HepG2 (cell line): ENCODE results near the gene SMURF1. TPM values are rescaled to one million over a fixed set of nuclear protein-coding genes. Genes with fewer than 3 reads are reported as not detected.

ENCODE experiments used
- ATAC-seq: fragments of 200-7000 bp; cut with Tn5 transposase; 3 replicates; pipeline ENCODE4 v1.9.1; 2020; ENCODE audit warnings: mild to moderate bottlenecking, moderate library complexity
- BruUV-seq: library from RNA; stranded (reverse); fragments of 400-500 nt; replicated peaks from 2 replicates; lab custom pipeline; 2021; lab: Mats Ljungman, UMichigan
- CTCF ChIA-PET: fragments of 300-600 bp; formaldehyde crosslinking; extraction: SDS; loops from one replicate; lab custom pipeline; 2021; ENCODE audit warnings: low total read pairs, inconsistent platforms, low intra/inter-chr PET ratio; lab: Yijun Ruan, JAX
- POLR2A ChIA-PET: fragments of 350-600 bp; sonication (Branson Sonifier 250); formaldehyde crosslinking; loops from one replicate; lab custom pipeline; 2020; ENCODE audit warnings: antibody characterized with exemption, inconsistent platforms; lab: Yijun Ruan, JAX
- DNase-seq: peaks from one replicate; pipeline ENCODE4 v3.0.0-alpha.2; 2015; ENCODE audit warnings: low spot score
- FAIRE-seq: peaks from 3 replicates; lab custom pipeline; 2011; peaks lifted over from hg19 to GRCh38; lab: Jason Lieb, UNC
- H2AFZ ChIP-seq: one replicate; pipeline ENCODE4 v1.6.1; 2011; ENCODE audit warnings: low read length, inconsistent platforms
- H3K27ac ChIP-seq: fragments of 300-600 bp; 3 replicates; pipeline ENCODE4 v1.8.0; 2011; ENCODE audit warnings: mixed run types, mild to moderate bottlenecking, mixed read lengths, low read length, inconsistent platforms; ENCODE audit not compliant: insufficient read depth; ENCODE audit errors: extremely low read length
- H3K27me3 ChIP-seq, 2 experiments: fragments of 200-600 bp in 1 of 2; 2 replicates in 1 of 2; 3 replicates in 1 of 2; pipeline versions ENCODE4 v1.6.0 to v1.8.0; 2011; ENCODE audit warnings: low read length in 2 of 2, mild to moderate bottlenecking in 2 of 2, moderate library complexity in 2 of 2, inconsistent platforms in 1 of 2; ENCODE audit not compliant: insufficient read depth in 2 of 2, control insufficient read depth in 1 of 2
- H3K36me3 ChIP-seq, 2 experiments: fragments of 200-600 bp in 1 of 2; replicated peaks in 1 of 2; 2 replicates in 1 of 2; 3 replicates in 1 of 2; pipeline versions ENCODE4 v1.5.1 to v1.8.0; 2011; ENCODE audit warnings: low read length in 2 of 2, inconsistent platforms in 1 of 2; ENCODE audit not compliant: insufficient read depth in 2 of 2, control insufficient read depth in 1 of 2
- H3K4me1 ChIP-seq: 2 replicates; pipeline ENCODE4 v1.5.1; 2012; ENCODE audit warnings: low read length, inconsistent platforms; ENCODE audit not compliant: insufficient read depth
- H3K4me2 ChIP-seq: 2 replicates; pipeline ENCODE4 v1.6.0; 2011; ENCODE audit warnings: low read depth, low read length, inconsistent platforms
- H3K4me3 ChIP-seq, 3 experiments: fragments of 200-600 bp in 1 of 3; sonication (generic), shearing (Covaris generic) in 1 of 3; replicated peaks in 1 of 3; 2 replicates each; pipeline ENCODE4 v1.5.1; 2011 to 2016; ENCODE audit warnings: low read length in 3 of 3, inconsistent platforms in 2 of 3, low read depth in 2 of 3, mild to moderate bottlenecking in 2 of 3, control low read depth in 1 of 3, mixed read lengths in 1 of 3; ENCODE audit not compliant: insufficient read depth in 1 of 3
- H3K79me2 ChIP-seq: one replicate; pipeline ENCODE4 v1.6.1; 2011; ENCODE audit warnings: low read length, inconsistent platforms; ENCODE audit not compliant: insufficient read depth
- H3K9ac ChIP-seq: 2 replicates; pipeline ENCODE4 v1.6.0; 2011; ENCODE audit warnings: mild to moderate bottlenecking, low read depth, low read length, inconsistent platforms; ENCODE audit not compliant: insufficient read depth
- H3K9me3 ChIP-seq: 2 replicates; pipeline ENCODE4 v1.5.1; 2012; ENCODE audit warnings: mild to moderate bottlenecking, low read length
- H4K20me1 ChIP-seq: 2 replicates; pipeline ENCODE4 v1.6.0; 2011; ENCODE audit warnings: inconsistent platforms, mild to moderate bottlenecking, low read length, moderate library complexity; ENCODE audit not compliant: insufficient read depth
- ATAD3A ChIP-seq: sonication (generic); formaldehyde crosslinking; IDR thresholded peaks from 2 replicates; pipeline ENCODE4 v1.4.0; 2020; ENCODE audit warnings: missing genetic modification reagents
- ATF7 ChIP-seq, 2 experiments: fragments of 450-650 bp in 1 of 2; sonication (generic) in 1 of 2; formaldehyde crosslinking in 1 of 2; IDR thresholded peaks; 2 replicates each; pipeline versions ENCODE4 v1.4.0 to v1.6.1; 2016 to 2020; ENCODE audit warnings: antibody characterized with exemption in 1 of 2, mild to moderate bottlenecking in 1 of 2, missing genetic modification reagents in 1 of 2
- CHD4 ChIP-seq: fragments of 200-600 bp; sonication (generic); IDR thresholded peaks from 2 replicates; pipeline ENCODE4 v1.7.0; 2017; ENCODE audit warnings: mild to moderate bottlenecking, low read length, borderline replicate concordance
- HNRNPH1 ChIP-seq: fragments of 200-400 bp; formaldehyde crosslinking; optimal IDR thresholded peaks from 2 replicates; pipeline ENCODE3; 2017; ENCODE audit warnings: mild to moderate bottlenecking, low read depth, low read length
- HOXD1 ChIP-seq: sonication (generic); formaldehyde crosslinking; IDR thresholded peaks from 2 replicates; pipeline ENCODE4 v1.5.0; 2020; ENCODE audit warnings: missing genetic modification reagents
- RBM39 ChIP-seq: fragments of 200-400 bp; formaldehyde crosslinking; IDR thresholded peaks from one replicate; pipeline ENCODE4 v1.6.1; 2018; ENCODE audit warnings: antibody characterized with exemption, mild to moderate bottlenecking, low read depth, low read length; ENCODE audit not compliant: poor library complexity, severe bottlenecking
- SCMH1 ChIP-seq: sonication (generic); formaldehyde crosslinking; IDR thresholded peaks from 2 replicates; pipeline ENCODE4 v1.9.0; 2021; ENCODE audit warnings: missing genetic modification reagents, mild to moderate bottlenecking, borderline replicate concordance
- SKI ChIP-seq: fragments of 450-650 bp; IDR thresholded peaks from one replicate; pipeline ENCODE4 v1.6.1; 2018; ENCODE audit warnings: mild to moderate bottlenecking; ENCODE audit not compliant: partially characterized antibody
- STAT5B ChIP-seq: sonication (generic); formaldehyde crosslinking; IDR thresholded peaks from 2 replicates; pipeline ENCODE4 v1.4.0; 2020; ENCODE audit warnings: missing genetic modification reagents
- TEAD3 ChIP-seq: optimal IDR thresholded peaks from 2 replicates; pipeline ENCODE3; 2016; ENCODE audit warnings: borderline replicate concordance
- ZNF547 ChIP-seq: sonication (generic); formaldehyde crosslinking; IDR thresholded peaks from 2 replicates; pipeline ENCODE4 v1.5.1; 2020; ENCODE audit warnings: mild to moderate bottlenecking, missing genetic modification reagents
- ZNF569 ChIP-seq: sonication (generic); formaldehyde crosslinking; IDR thresholded peaks from 2 replicates; pipeline ENCODE4 v1.5.0; 2020; ENCODE audit warnings: mild to moderate bottlenecking, missing genetic modification reagents, moderate library complexity, borderline replicate concordance
- ZNF589 ChIP-seq: sonication (generic); formaldehyde crosslinking; conservative IDR thresholded peaks from 2 replicates; pipeline ENCODE4 v1.8.0; 2022; ENCODE audit warnings: mild to moderate bottlenecking, moderate library complexity, missing genetic modification reagents
- ZNF607 ChIP-seq: sonication (generic); formaldehyde crosslinking; IDR thresholded peaks from 2 replicates; pipeline ENCODE4 v1.5.1; 2020; ENCODE audit warnings: missing genetic modification reagents, mild to moderate bottlenecking, borderline replicate concordance
- ZNF709 ChIP-seq: sonication (generic); formaldehyde crosslinking; IDR thresholded peaks from 2 replicates; pipeline ENCODE4 v1.5.0; 2020; ENCODE audit warnings: mild to moderate bottlenecking, missing genetic modification reagents
- ZNF766 ChIP-seq: sonication (generic); formaldehyde crosslinking; IDR thresholded peaks from 2 replicates; pipeline ENCODE4 v1.5.0; 2020; ENCODE audit warnings: missing genetic modification reagents, borderline replicate concordance
- ZNF788 ChIP-seq: sonication (generic); formaldehyde crosslinking; IDR thresholded peaks from 2 replicates; pipeline ENCODE4 v1.5.0; 2020; ENCODE audit warnings: mild to moderate bottlenecking, missing genetic modification reagents, borderline replicate concordance
- WGBS: methylation state at CpG from one replicate; pipeline ENCODE4 v1.1.6; 2017; ENCODE audit warnings: low lambda C conversion rate; 5-methylcytosine and 5-hydroxymethylcytosine counted together
- in situ Hi-C: cut with HindIII; loops from 2 replicates; pipeline ENCODE4 v1.10.0; 2017; ENCODE audit warnings: low pct_unique_long_range_greater_than_20kb; ENCODE audit not compliant: extremely low pct_ligation_motif_present
- intact Hi-C: fragments of 100-400 bp; cut with micrococcal nuclease; formaldehyde crosslinking; loops from one replicate; pipeline ENCODE4 v1.10.0; 2022; ENCODE audit not compliant: unreplicated experiment
- polyA plus RNA-seq, 8 experiments: library from polyadenylated mRNA; depleted of rRNA in 3 of 8; stranded (reverse) in 7 of 8; unstranded in 1 of 8; fragments of >200 nt; fragmentation: Illumina TruSeq in 4 of 8; extraction: Trizol in 4 of 8; gene quantifications; 2 replicates each; pipeline versions ENCODE4 v1.2.1 to v1.2.3, GENCODE V29; 2011 to 2016; ENCODE audit warnings: low read depth in 4 of 8, missing spikeins in 1 of 8, mixed read lengths in 1 of 8; ENCODE audit not compliant: insufficient read depth in 1 of 8
- total RNA-seq, 5 experiments: library from RNA; depleted of rRNA; stranded (reverse); fragments of >200 nt; fragmentation: Illumina TruSeq; extraction: Trizol; gene quantifications; 2 replicates each; pipeline ENCODE4 v1.2.3, GENCODE V29; 2016; ENCODE audit warnings: low read depth in 1 of 5
- TF ChIP-seq, protein P1 (sequence below): sonication (generic); formaldehyde crosslinking; IDR thresholded peaks from 2 replicates; pipeline ENCODE4 v1.9.0; 2021; ENCODE audit warnings: missing genetic modification reagents, borderline replicate concordance
- TF ChIP-seq, protein P2 (sequence below): sonication (generic); formaldehyde crosslinking; IDR thresholded peaks from 2 replicates; pipeline ENCODE4 v1.4.0; 2020; ENCODE audit warnings: missing genetic modification reagents

SMURF1 gene
- total and polyA plus RNA-seq, 2 of the 13 experiments (the other 11 are each of a cell fraction or from before 2014, with no cell fraction given) = 8.3 to 11.1 TPM

DNA sequence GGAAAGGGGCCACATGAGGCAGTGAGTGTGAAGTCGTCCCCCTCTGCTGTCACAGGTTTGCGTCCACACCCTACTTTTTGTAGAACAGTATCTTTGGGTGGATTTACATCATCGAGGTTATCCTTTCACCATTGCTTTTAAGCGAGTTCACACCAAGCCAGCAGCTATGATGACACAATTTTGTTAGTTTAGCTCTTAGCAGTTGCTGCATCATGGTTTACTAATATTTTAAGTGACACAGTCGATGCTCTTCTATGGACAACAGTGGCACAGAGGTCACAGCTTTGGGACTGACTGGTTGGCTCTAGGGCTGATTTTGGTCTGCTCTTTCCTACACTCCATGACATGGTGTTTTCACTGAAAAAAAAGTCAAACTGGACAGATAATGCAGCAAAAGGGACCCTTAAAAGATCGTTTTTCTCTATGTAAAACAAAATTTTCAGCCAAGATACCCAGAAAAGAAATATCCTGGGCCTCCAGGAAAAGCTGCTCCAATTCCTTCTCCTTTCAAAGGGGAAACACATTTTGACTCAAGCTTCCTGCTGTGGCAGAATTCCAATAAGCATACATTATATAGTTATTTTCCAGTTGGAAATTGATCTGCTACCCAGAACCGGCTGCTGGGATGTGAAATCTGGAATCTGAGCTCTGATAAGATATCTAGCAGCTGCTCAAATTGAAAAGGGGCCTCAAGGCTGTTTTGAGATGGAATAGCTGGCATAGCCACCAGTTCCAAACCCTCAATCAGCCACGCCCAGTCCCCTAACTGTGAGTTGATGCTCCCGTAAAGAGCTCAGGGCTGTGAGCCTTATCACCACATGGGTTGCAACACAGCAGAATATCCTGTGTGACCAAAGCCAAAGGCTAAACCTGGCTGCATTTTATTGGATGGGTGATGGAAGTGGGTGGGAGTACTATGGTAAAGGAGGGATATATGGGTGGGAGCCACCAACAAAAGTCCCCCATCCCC, 114.2 kb downstream of the SMURF1 start:
- no peak overlapping the region for H3K4me3 ChIP-seq
- no peaks in the 10 kb centered on the region for H3K27me3 ChIP-seq
- peaks cover 24 to 56% of the 10 kb centered on the region in 2 experiments for H3K36me3 ChIP-seq
- H3K79me2 ChIP-seq = no peaks in the 10 kb centered on the region
- DNase-seq = no peak
- 94% methylated on average over 7 of the region's 9 CpGs for WGBS
- in situ Hi-C loops = no loop called here
- no peak for ATAC-seq
- no peak for TF ChIP-seq ZNF569 (CRISPR knock-in tag)
- no peak for TF ChIP-seq SKI
- TF ChIP-seq, protein P1, sequence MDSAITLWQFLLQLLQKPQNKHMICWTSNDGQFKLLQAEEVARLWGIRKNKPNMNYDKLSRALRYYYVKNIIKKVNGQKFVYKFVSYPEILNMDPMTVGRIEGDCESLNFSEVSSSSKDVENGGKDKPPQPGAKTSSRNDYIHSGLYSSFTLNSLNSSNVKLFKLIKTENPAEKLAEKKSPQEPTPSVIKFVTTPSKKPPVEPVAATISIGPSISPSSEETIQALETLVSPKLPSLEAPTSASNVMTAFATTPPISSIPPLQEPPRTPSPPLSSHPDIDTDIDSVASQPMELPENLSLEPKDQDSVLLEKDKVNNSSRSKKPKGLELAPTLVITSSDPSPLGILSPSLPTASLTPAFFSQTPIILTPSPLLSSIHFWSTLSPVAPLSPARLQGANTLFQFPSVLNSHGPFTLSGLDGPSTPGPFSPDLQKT (CRISPR knock-in tag) = no peak
- no peak for TF ChIP-seq CHD4
- no peak for TF ChIP-seq ZNF766 (CRISPR knock-in tag)
- TF ChIP-seq ZNF607 = no peak
- no peak for TF ChIP-seq RBM39
- TF ChIP-seq ZNF589 = no peak
- TF ChIP-seq ATF7 (IDR thresholded peaks at IDR 0.05) = no peak
- TF ChIP-seq ATF7 (CRISPR knock-in tag; IDR thresholded peaks at IDR 0.05) = no peak
- TF ChIP-seq, protein P2, sequence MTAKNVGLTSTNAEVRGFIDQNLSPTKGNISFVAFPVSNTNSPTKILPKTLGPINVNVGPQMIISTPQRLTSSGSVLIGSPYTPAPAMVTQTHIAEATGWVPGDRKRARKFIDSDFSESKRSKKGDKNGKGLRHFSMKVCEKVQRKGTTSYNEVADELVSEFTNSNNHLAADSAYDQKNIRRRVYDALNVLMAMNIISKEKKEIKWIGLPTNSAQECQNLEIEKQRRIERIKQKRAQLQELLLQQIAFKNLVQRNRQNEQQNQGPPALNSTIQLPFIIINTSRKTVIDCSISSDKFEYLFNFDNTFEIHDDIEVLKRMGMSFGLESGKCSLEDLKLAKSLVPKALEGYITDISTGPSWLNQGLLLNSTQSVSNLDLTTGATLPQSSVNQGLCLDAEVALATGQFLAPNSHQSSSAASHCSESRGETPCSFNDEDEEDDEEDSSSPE (CRISPR knock-in tag) = no peak
- TF ChIP-seq HOXD1 = no peak
- TF ChIP-seq ATAD3A = no peak
- TF ChIP-seq ZNF547 = no peak
- no peak for TF ChIP-seq TEAD3 (CRISPR knock-in tag)
- no peak for TF ChIP-seq SCMH1 (CRISPR knock-in tag)
- TF ChIP-seq ZNF788 (CRISPR knock-in tag) = no peak
- no peak for TF ChIP-seq HNRNPH1
- TF ChIP-seq STAT5B (CRISPR knock-in tag) = no peak
- no peak for TF ChIP-seq ZNF709 (CRISPR knock-in tag)
- TF ChIP-seq, all 625 proteins: peak for 0
- H3K4me1 ChIP-seq = no peaks in the 10 kb centered on the region
- H2AFZ ChIP-seq = no peak overlapping the region
- no peaks in the 10 kb centered on the region for H4K20me1 ChIP-seq
- intact Hi-C loops = no loop called here
- H3K4me2 ChIP-seq = no peak overlapping the region
- no peak overlapping the region for H3K27ac ChIP-seq
- FAIRE-seq = no peak
- CTCF ChIA-PET = no interaction called here
- no TSS peak for BruUV-seq
- POLR2A ChIA-PET = interaction anchor here (0.6 kb wide), 1 partner anchor 229 kb away, joined by 3 read pairs; no protein-coding TSS in a partner anchor
- H3K9me3 ChIP-seq = no peaks in the 10 kb centered on the region
- H3K9ac ChIP-seq = no peak overlapping the region
